ENCODE results near the gene RAF1. TPM values are rescaled to one million over a fixed set of nuclear protein-coding genes. Genes with fewer than 3 reads are reported as not detected.

RAF1 gene
- polyA plus RNA-seq, 4 donors: 47.9 to 84.3 (median 70.5) TPM

DNA sequence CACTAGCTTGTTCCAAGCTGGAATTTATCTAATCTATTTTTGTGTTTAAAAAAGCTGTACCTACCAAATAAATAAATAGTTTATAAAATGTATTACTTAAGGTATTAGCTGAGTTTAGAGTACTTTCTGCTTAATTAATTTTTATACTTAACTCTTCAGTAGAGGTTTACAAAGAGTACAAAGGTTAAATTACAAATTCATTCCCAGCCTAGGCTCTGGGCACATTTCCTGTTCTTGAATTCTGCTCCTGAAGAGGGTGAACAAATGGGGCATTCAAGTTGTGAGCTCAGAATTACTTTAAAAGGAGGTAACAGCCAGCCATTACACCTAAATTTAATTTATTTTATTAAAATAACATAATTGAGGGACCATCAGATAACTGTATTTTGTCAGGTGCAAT is 80.6 kb downstream of the RAF1 start:
- H3K27me3 ChIP-seq (ENCODE audit: control insufficient read depth in 3 of 3, insufficient read depth in 3 of 3, low read length in 3 of 3): no peaks in the 10 kb centered on the region
- DNase-seq: peak in 1 of 2 donors; percentile 22
- no peak overlapping the region for H3K27ac ChIP-seq (ENCODE audit: low read depth in 1 of 3, low read length in 2 of 3)
- no peak overlapping the region for H3K4me3 ChIP-seq (ENCODE audit: low read depth in 1 of 3, low read length in 3 of 3)
- H3K4me1 ChIP-seq (ENCODE audit: control insufficient read depth in 3 of 3, insufficient read depth in 2 of 3, low read depth in 1 of 3, low read length in 2 of 3): no peaks in the 10 kb centered on the region
- H3K36me3 ChIP-seq (ENCODE audit: control insufficient read depth in 3 of 3, insufficient read depth in 2 of 3, low read depth in 1 of 3, low read length in 3 of 3): peaks cover 25 to 70% (median 33%) of the 10 kb centered on the region in 3 donors
- FAIRE-seq: no peak
- H3K9me3 ChIP-seq (ENCODE audit: control insufficient read depth in 2 of 2, insufficient read depth in 1 of 2, low read depth in 1 of 2, low read length in 1 of 2): no peaks in the 10 kb centered on the region

DNA sequence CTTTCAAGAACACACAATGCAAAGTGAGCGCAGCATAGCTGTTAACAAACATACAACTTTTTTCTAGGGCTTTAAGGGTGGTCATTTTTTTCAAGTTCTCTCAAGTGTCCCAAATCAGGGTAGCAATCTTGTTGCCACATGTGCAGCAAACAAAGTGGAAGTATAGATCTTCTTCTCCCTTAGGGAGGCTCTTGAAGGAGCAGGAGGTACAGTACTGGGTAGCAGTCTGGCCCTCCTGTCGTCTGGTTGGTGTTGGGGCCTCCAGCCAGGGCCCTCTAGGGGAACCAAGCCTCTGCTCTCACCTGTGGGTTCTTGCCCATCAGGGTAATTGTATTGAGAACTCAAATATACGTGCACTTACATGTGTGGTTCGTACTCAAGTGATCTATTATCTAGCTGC is 81.2 kb downstream of the RAF1 start:
- no peaks in the 10 kb centered on the region for H3K4me1 ChIP-seq (ENCODE audit: control insufficient read depth in 3 of 3, insufficient read depth in 2 of 3, low read depth in 1 of 3, low read length in 2 of 3)
- WGBS, 3 donors: 78 to 90% (median 86%) methylated on average over 4 of the region's 4 CpGs
- DNase-seq: no peak
- FAIRE-seq: no peak
- peaks cover 29 to 71% (median 35%) of the 10 kb centered on the region in 3 donors for H3K36me3 ChIP-seq (ENCODE audit: control insufficient read depth in 3 of 3, insufficient read depth in 2 of 3, low read depth in 1 of 3, low read length in 3 of 3)
- H3K27me3 ChIP-seq (ENCODE audit: control insufficient read depth in 3 of 3, insufficient read depth in 3 of 3, low read length in 3 of 3): no peaks in the 10 kb centered on the region
- H3K9me3 ChIP-seq (ENCODE audit: control insufficient read depth in 2 of 2, insufficient read depth in 1 of 2, low read depth in 1 of 2, low read length in 1 of 2): no peaks in the 10 kb centered on the region
- no peak overlapping the region for H3K4me3 ChIP-seq (ENCODE audit: low read depth in 1 of 3, low read length in 3 of 3)
- H3K27ac ChIP-seq (ENCODE audit: low read depth in 1 of 3, low read length in 2 of 3): no peak overlapping the region

DNA sequence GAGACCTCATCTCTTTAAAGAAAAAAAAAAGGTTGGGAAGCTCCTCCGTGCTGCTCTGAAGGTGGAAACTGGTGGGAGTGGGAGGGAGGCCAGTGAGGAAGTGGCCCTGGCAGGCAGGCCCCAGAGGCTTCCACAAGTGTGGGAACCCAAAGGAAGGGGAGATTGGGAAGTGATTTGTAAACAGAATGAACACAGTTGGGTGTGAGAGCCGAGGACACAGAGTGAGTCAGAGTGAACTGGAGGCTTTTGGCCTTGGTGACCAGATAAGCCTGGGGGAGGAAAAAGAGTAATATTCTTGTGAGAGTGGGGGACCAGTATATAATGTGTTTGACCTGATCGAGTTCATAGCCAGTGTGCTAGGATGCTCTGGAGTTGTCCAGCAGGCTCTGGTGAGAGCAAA is 84.0 kb downstream of the RAF1 start:
- DNase-seq: no peak
- 55 to 66% (median 55%) methylated on average over 3 of the region's 3 CpGs for WGBS, 3 donors
- Histone ChIP-seq H3K36me3 (ENCODE audit: control insufficient read depth in 3 of 3, insufficient read depth in 2 of 3, low read depth in 1 of 3, low read length in 3 of 3) (peaks cover 37 to 75% (median 40%) of the 10 kb centered on the region in 3 donors), H3K27ac (ENCODE audit: low read depth in 1 of 3, low read length in 2 of 3) (peak overlapping the region in 1 of 3 donors; percentile 0), H3K4me3 (ENCODE audit: low read depth in 1 of 3, low read length in 3 of 3) (no peak overlapping the region), H3K9me3 (ENCODE audit: control insufficient read depth in 2 of 2, insufficient read depth in 1 of 2, low read depth in 1 of 2, low read length in 1 of 2) (peaks cover 0 to 3% of the 10 kb centered on the region in 2 donors), H3K4me1 (ENCODE audit: control insufficient read depth in 3 of 3, insufficient read depth in 2 of 3, low read depth in 1 of 3, low read length in 2 of 3) (no peaks in the 10 kb centered on the region), H3K27me3 (ENCODE audit: control insufficient read depth in 3 of 3, insufficient read depth in 3 of 3, low read length in 3 of 3) (no peaks in the 10 kb centered on the region)
- no peak for FAIRE-seq

DNA sequence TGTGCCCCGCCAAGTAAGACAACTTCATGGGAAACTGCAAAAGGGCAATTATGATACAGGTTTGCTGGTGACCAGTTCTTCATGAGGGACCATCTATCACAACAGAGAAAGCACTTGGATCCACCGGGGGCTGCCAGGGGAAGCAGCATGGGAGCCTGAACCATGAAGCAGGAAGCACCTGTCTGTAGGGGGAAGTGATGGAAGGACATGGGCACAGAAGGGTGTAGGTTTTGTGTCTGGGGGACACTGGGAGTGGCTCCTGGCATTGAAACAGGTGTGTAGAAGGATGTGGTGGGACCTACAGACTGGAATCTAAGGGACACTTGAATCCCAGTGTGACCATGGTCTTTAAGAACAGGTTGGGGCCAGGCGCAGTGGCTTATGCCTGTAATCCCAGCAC is 84.5 kb downstream of the RAF1 start:
- DNase-seq (no peak), FAIRE-seq (no peak)
- 82 to 97% (median 85%) methylated on average over 3 of the region's 3 CpGs for WGBS, 3 donors
- H3K27me3 ChIP-seq (ENCODE audit: control insufficient read depth in 3 of 3, insufficient read depth in 3 of 3, low read length in 3 of 3): no peaks in the 10 kb centered on the region
- no peaks in the 10 kb centered on the region for H3K4me1 ChIP-seq (ENCODE audit: control insufficient read depth in 3 of 3, insufficient read depth in 2 of 3, low read depth in 1 of 3, low read length in 2 of 3)
- peaks cover 38 to 75% (median 40%) of the 10 kb centered on the region in 3 donors for H3K36me3 ChIP-seq (ENCODE audit: control insufficient read depth in 3 of 3, insufficient read depth in 2 of 3, low read depth in 1 of 3, low read length in 3 of 3)
- H3K9me3 ChIP-seq (ENCODE audit: control insufficient read depth in 2 of 2, insufficient read depth in 1 of 2, low read depth in 1 of 2, low read length in 1 of 2): peaks cover 0 to 3% of the 10 kb centered on the region in 2 donors
- H3K4me3 ChIP-seq (ENCODE audit: low read depth in 1 of 3, low read length in 3 of 3): no peak overlapping the region
- peak overlapping the region in 1 of 3 donors; percentile 0 for H3K27ac ChIP-seq (ENCODE audit: low read depth in 1 of 3, low read length in 2 of 3)

DNA sequence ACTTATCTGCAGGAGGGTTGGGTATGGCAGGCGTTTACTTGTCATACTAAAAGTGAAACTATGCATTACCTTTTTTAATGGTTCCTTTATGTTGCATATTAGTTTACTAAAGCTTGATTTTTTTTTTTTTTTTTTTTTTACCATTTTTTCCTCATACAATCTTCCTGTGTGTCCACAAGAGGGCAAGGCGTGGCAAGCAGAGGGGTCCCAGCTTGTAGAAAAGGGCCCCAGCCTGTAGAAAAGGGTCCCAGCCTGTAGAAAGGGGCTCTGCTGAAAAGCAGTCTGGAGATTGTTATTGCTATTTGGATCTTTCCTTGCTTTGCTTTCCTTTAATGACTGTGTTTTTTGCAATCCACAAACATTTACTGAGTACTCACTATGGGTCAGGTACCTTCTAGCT is 85.2 kb downstream of the RAF1 start:
- Histone ChIP-seq H3K27ac (ENCODE audit: low read depth in 1 of 3, low read length in 2 of 3) (no peak overlapping the region), H3K27me3 (ENCODE audit: control insufficient read depth in 3 of 3, insufficient read depth in 3 of 3, low read length in 3 of 3) (no peaks in the 10 kb centered on the region), H3K4me1 (ENCODE audit: control insufficient read depth in 3 of 3, insufficient read depth in 2 of 3, low read depth in 1 of 3, low read length in 2 of 3) (no peaks in the 10 kb centered on the region), H3K4me3 (ENCODE audit: low read depth in 1 of 3, low read length in 3 of 3) (no peak overlapping the region), H3K9me3 (ENCODE audit: control insufficient read depth in 2 of 2, insufficient read depth in 1 of 2, low read depth in 1 of 2, low read length in 1 of 2) (peaks cover 0 to 3% of the 10 kb centered on the region in 2 donors), H3K36me3 (ENCODE audit: control insufficient read depth in 3 of 3, insufficient read depth in 2 of 3, low read depth in 1 of 3, low read length in 3 of 3) (peaks cover 32 to 75% (median 33%) of the 10 kb centered on the region in 3 donors)
- 63 to 75% (median 74%) methylated on average over 2 of the region's 2 CpGs for WGBS, 3 donors
- FAIRE-seq (no peak), DNase-seq (no peak)

DNA sequence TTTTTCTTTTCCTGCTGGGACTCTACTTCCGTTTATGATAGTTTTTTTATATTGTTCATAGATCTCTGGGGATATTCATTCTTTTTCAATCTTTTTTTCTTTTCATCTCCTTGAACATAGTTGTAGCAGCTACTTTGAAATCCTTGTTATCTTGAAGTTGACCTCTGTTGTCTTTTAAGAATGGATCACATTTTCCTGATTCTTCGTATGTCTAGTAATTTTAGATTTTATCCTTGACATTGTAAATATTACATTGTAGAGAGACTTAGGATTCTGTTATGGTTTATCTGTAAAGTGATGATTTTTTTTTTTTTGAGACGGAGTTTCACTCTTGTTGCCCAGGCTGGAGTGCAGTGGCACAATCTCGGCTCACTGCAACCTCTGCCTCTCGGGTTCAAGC is 86.5 kb downstream of the RAF1 start:
- Histone ChIP-seq H3K27ac (ENCODE audit: low read depth in 1 of 3, low read length in 2 of 3) (no peak overlapping the region), H3K4me3 (ENCODE audit: low read depth in 1 of 3, low read length in 3 of 3) (no peak overlapping the region), H3K9me3 (ENCODE audit: control insufficient read depth in 2 of 2, insufficient read depth in 1 of 2, low read depth in 1 of 2, low read length in 1 of 2) (peaks cover 0 to 3% of the 10 kb centered on the region in 2 donors), H3K4me1 (ENCODE audit: control insufficient read depth in 3 of 3, insufficient read depth in 2 of 3, low read depth in 1 of 3, low read length in 2 of 3) (no peaks in the 10 kb centered on the region), H3K36me3 (ENCODE audit: control insufficient read depth in 3 of 3, insufficient read depth in 2 of 3, low read depth in 1 of 3, low read length in 3 of 3) (peaks cover 28 to 83% (median 31%) of the 10 kb centered on the region in 3 donors), H3K27me3 (ENCODE audit: control insufficient read depth in 3 of 3, insufficient read depth in 3 of 3, low read length in 3 of 3) (no peaks in the 10 kb centered on the region)
- FAIRE-seq (no peak), DNase-seq (no peak)
- WGBS, 3 donors: 91 to 93% (median 93%) methylated on average over 5 of the region's 5 CpGs

DNA sequence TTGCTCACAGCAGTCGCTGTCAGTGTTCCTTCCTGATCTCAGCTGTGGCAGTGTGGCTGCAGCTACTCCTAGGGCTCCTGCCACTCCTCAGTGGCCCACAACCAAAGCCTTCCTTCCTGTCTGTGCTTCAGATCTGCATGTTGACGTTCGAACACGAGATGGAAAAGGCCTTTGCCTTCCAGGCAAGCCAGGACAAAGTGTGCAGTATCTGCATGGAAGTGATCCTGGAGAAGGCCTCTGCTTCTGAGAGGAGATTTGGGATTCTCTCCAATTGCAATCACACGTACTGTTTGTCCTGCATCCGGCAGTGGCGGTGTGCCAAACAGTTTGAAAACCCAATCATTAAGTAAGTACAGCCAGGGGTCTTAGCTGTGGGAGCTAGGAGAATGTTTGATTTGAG is 89.3 kb downstream of the RAF1 start:
- no peaks in the 10 kb centered on the region for H3K4me1 ChIP-seq (ENCODE audit: control insufficient read depth in 3 of 3, insufficient read depth in 2 of 3, low read depth in 1 of 3, low read length in 2 of 3)
- FAIRE-seq: no peak
- H3K27me3 ChIP-seq (ENCODE audit: control insufficient read depth in 3 of 3, insufficient read depth in 3 of 3, low read length in 3 of 3): no peaks in the 10 kb centered on the region
- H3K36me3 ChIP-seq (ENCODE audit: control insufficient read depth in 3 of 3, insufficient read depth in 2 of 3, low read depth in 1 of 3, low read length in 3 of 3): peaks cover 29 to 82% (median 29%) of the 10 kb centered on the region in 3 donors
- 65 to 84% (median 80%) methylated on average over 7 of the region's 7 CpGs for WGBS, 3 donors
- no peak overlapping the region for H3K27ac ChIP-seq (ENCODE audit: low read depth in 1 of 3, low read length in 2 of 3)
- peaks cover 0 to 3% of the 10 kb centered on the region in 2 donors for H3K9me3 ChIP-seq (ENCODE audit: control insufficient read depth in 2 of 2, insufficient read depth in 1 of 2, low read depth in 1 of 2, low read length in 1 of 2)
- DNase-seq: no peak
- H3K4me3 ChIP-seq (ENCODE audit: low read depth in 1 of 3, low read length in 3 of 3): no peak overlapping the region

DNA sequence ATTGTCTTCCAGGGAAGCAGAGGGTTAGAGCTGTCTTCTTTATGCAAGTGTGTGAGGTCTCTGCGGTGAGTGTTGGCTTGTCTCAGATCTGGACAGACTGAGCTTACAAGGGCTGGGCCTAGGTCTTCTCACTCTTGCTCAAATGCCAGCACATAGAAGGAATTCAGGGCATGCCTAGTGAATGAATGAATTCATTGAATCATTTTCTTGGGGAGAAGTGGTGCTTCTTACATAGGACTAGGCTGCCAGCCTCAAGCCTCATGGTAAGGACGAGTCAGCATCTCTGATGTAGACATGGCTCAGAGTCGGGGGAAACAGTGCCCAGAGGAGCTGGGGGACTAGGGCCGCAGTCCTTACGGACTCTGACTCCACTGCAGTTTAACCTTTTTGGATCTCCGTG is 89.8 kb downstream of the RAF1 start:
- no peak overlapping the region for H3K27ac ChIP-seq (ENCODE audit: low read depth in 1 of 3, low read length in 2 of 3)
- FAIRE-seq (no peak), DNase-seq (no peak)
- peaks cover 0 to 3% of the 10 kb centered on the region in 2 donors for H3K9me3 ChIP-seq (ENCODE audit: control insufficient read depth in 2 of 2, insufficient read depth in 1 of 2, low read depth in 1 of 2, low read length in 1 of 2)
- no peaks in the 10 kb centered on the region for H3K4me1 ChIP-seq (ENCODE audit: control insufficient read depth in 3 of 3, insufficient read depth in 2 of 3, low read depth in 1 of 3, low read length in 2 of 3)
- no peaks in the 10 kb centered on the region for H3K27me3 ChIP-seq (ENCODE audit: control insufficient read depth in 3 of 3, insufficient read depth in 3 of 3, low read length in 3 of 3)
- H3K4me3 ChIP-seq (ENCODE audit: low read depth in 1 of 3, low read length in 3 of 3): no peak overlapping the region
- H3K36me3 ChIP-seq (ENCODE audit: control insufficient read depth in 3 of 3, insufficient read depth in 2 of 3, low read depth in 1 of 3, low read length in 3 of 3): peaks cover 25 to 82% (median 28%) of the 10 kb centered on the region in 3 donors
- 97 to 98% (median 97%) methylated on average over 6 of the region's 6 CpGs for WGBS, 3 donors

DNA sequence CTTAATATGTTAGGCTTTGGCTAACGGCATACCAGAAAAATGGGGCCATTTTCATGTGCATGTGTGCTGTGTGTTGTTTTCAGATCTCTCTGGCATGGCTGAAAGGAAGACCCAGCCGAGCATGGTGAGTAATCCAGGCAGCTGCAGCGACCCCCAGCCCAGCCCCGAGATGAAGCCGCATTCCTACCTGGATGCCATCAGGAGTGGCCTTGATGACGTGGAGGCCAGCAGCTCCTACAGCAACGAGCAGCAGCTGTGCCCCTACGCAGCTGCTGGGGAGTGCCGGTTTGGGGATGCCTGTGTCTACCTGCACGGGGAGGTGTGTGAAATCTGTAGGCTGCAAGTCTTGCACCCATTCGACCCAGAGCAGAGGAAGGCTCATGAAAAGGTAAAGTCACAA is 91.9 kb downstream of the RAF1 start:
- WGBS, 3 donors: 92 to 94% (median 93%) methylated on average over 11 of the region's 11 CpGs
- DNase-seq (no peak), FAIRE-seq (no peak)
- no peak overlapping the region for H3K27ac ChIP-seq (ENCODE audit: low read depth in 1 of 3, low read length in 2 of 3)
- no peaks in the 10 kb centered on the region for H3K27me3 ChIP-seq (ENCODE audit: control insufficient read depth in 3 of 3, insufficient read depth in 3 of 3, low read length in 3 of 3)
- no peak overlapping the region for H3K4me3 ChIP-seq (ENCODE audit: low read depth in 1 of 3, low read length in 3 of 3)
- H3K9me3 ChIP-seq (ENCODE audit: control insufficient read depth in 2 of 2, insufficient read depth in 1 of 2, low read depth in 1 of 2, low read length in 1 of 2): peaks cover 0 to 5% of the 10 kb centered on the region in 2 donors
- H3K4me1 ChIP-seq (ENCODE audit: control insufficient read depth in 3 of 3, insufficient read depth in 2 of 3, low read depth in 1 of 3, low read length in 2 of 3): no peaks in the 10 kb centered on the region
- peaks cover 22 to 74% (median 26%) of the 10 kb centered on the region in 3 donors for H3K36me3 ChIP-seq (ENCODE audit: control insufficient read depth in 3 of 3, insufficient read depth in 2 of 3, low read depth in 1 of 3, low read length in 3 of 3)
